HepG2 (cell line): ENCODE data around the gene GASK1A.

Experiments used
- ADNP ChIP-seq: sonication (generic); formaldehyde crosslinking; IDR thresholded peaks from 2 replicates; pipeline ENCODE4 v1.4.0; 2020; ENCODE audit warnings: missing genetic modification reagents
- CTCF ChIP-seq: sonication (generic); formaldehyde crosslinking; IDR thresholded peaks from 2 replicates; pipeline ENCODE4 v1.5.0; 2020; ENCODE audit warnings: mild to moderate bottlenecking, missing genetic modification reagents, moderate library complexity
- EZH2 ChIP-seq: conservative IDR thresholded peaks from 2 replicates; pipeline ENCODE4 v1.6.1; 2012; ENCODE audit warnings: mild to moderate bottlenecking, low read depth, low read length, moderate library complexity
- GATA4 ChIP-seq: sonication (generic); IDR thresholded peaks from 2 replicates; pipeline ENCODE4 v1.6.1; 2016; ENCODE audit warnings: antibody characterized with exemption, low read depth, borderline replicate concordance
- GTF2F1 ChIP-seq: fragments of 150-350 bp; IDR thresholded peaks from 2 replicates; pipeline ENCODE4 v1.6.1; 2014; ENCODE audit warnings: low read length
- JUND ChIP-seq: sonication (generic); formaldehyde crosslinking; IDR thresholded peaks from 2 replicates; pipeline ENCODE4 v1.8.0; 2022; ENCODE audit warnings: mild to moderate bottlenecking, missing genetic modification reagents
- POLR2A ChIP-seq, 2 experiments: IDR thresholded peaks; 2 replicates each; pipeline ENCODE4 v1.6.1; 2011; ENCODE audit warnings: low read depth in 2 of 2, low read length in 2 of 2, mild to moderate bottlenecking in 1 of 2, moderate library complexity in 1 of 2; ENCODE audit not compliant: insufficient read depth in 1 of 2
- POLR2AphosphoS5 ChIP-seq: IDR thresholded peaks from 2 replicates; pipeline ENCODE4 v1.6.1; 2012; ENCODE audit warnings: low read depth, low read length
- RERE ChIP-seq: IDR thresholded peaks from 2 replicates; pipeline ENCODE4 v1.6.1; 2016; ENCODE audit warnings: low read depth, missing genetic modification reagents, missing compliant biosample characterization
- SMC3 ChIP-seq: IDR thresholded peaks from 2 replicates; pipeline ENCODE4 v1.6.1; 2011; ENCODE audit warnings: low read length, improper control_type of control experiment
- TARDBP ChIP-seq: sonication (generic); formaldehyde crosslinking; IDR thresholded peaks from 2 replicates; pipeline ENCODE4 v1.8.0; 2022; ENCODE audit warnings: mild to moderate bottlenecking, missing genetic modification reagents
- ZFP1 ChIP-seq: IDR thresholded peaks from 2 replicates; pipeline ENCODE4 v1.6.1; 2016
- ZNF275 ChIP-seq: sonication (generic); formaldehyde crosslinking; IDR thresholded peaks from 2 replicates; pipeline ENCODE4 v1.8.0; 2022; ENCODE audit warnings: missing genetic modification reagents, mild to moderate bottlenecking, inconsistent platforms, borderline replicate concordance
- ZSCAN21 ChIP-seq: sonication (generic); formaldehyde crosslinking; IDR thresholded peaks from 2 replicates; pipeline ENCODE4 v1.8.0; 2022; ENCODE audit warnings: mild to moderate bottlenecking, missing genetic modification reagents, moderate library complexity, borderline replicate concordance

GRCh38 chr3:42996633-42997075 is 17.5 kb downstream of the GASK1A start:
- TF ChIP-seq ADNP (no peak), GTF2F1 (no peak), TARDBP (no peak), ZNF275 (CRISPR knock-in tag) (no peak), ZFP1 (no peak), POLR2A (IDR thresholded peaks at IDR 0.05; ENCODE audit: insufficient read depth in 1 of 2, low read depth in 2 of 2, low read length in 2 of 2) (no peak), GATA4 (no peak), ZSCAN21 (CRISPR knock-in tag) (no peak), JUND (no peak), SMC3 (no peak), POLR2AphosphoS5 (no peak), RERE (CRISPR knock-in tag) (no peak), EZH2 (no peak), CTCF (CRISPR knock-in tag) (no peak)
